ENCODE measurements around the gene IGFLR1.

GRCh38 chr19:35789978-35790944 lies 48.0 kb upstream of the IGFLR1 start:
- TF ChIP-seq, protein P1, sequence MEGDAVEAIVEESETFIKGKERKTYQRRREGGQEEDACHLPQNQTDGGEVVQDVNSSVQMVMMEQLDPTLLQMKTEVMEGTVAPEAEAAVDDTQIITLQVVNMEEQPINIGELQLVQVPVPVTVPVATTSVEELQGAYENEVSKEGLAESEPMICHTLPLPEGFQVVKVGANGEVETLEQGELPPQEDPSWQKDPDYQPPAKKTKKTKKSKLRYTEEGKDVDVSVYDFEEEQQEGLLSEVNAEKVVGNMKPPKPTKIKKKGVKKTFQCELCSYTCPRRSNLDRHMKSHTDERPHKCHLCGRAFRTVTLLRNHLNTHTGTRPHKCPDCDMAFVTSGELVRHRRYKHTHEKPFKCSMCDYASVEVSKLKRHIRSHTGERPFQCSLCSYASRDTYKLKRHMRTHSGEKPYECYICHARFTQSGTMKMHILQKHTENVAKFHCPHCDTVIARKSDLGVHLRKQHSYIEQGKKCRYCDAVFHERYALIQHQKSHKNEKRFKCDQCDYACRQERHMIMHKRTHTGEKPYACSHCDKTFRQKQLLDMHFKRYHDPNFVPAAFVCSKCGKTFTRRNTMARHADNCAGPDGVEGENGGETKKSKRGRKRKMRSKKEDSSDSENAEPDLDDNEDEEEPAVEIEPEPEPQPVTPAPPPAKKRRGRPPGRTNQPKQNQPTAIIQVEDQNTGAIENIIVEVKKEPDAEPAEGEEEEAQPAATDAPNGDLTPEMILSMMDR (conservative IDR thresholded peaks at IDR 0.05) = no peak
- TF ChIP-seq ZFX (IDR thresholded peaks at IDR 0.05) = no peak

Data from C4-2B (cell line).